RWPE1 (cell line): ENCODE data around the gene NSMCE4A.
"Not testable (repeated sequence)": the region's sequence is repeated elsewhere in the genome, so short reads cannot be mapped to it uniquely, and the experiment has no call there.

ENCODE experiments used
- CTCF ChIA-PET: fragments of 350-600 bp; sonication (Branson Sonifier 250); formaldehyde crosslinking; extraction: SDS; loops from one replicate; lab custom pipeline; 2021; lab: Yijun Ruan, JAX
- POLR2A ChIA-PET: fragments of 400-600 bp; formaldehyde crosslinking; extraction: SDS; loops from one replicate; lab custom pipeline; 2020; ENCODE audit warnings: antibody characterized with exemption; ENCODE audit not compliant: low non-redundant PET; lab: Yijun Ruan, JAX
- DNase-seq: peaks from one replicate; pipeline ENCODE4 v3.0.0; 2012; ENCODE audit warnings: low spot score
- H3K27ac ChIP-seq: fragments of 450-650 bp; 2 replicates; pipeline ENCODE4 v1.5.1; 2017
- TF ChIP-seq, protein P1 (sequence below): fragments of 450-650 bp; conservative IDR thresholded peaks from 2 replicates; pipeline ENCODE4 v1.5.1; 2017; ENCODE audit warnings: low read depth, mild to moderate bottlenecking

Gene NSMCE4A

DNA sequence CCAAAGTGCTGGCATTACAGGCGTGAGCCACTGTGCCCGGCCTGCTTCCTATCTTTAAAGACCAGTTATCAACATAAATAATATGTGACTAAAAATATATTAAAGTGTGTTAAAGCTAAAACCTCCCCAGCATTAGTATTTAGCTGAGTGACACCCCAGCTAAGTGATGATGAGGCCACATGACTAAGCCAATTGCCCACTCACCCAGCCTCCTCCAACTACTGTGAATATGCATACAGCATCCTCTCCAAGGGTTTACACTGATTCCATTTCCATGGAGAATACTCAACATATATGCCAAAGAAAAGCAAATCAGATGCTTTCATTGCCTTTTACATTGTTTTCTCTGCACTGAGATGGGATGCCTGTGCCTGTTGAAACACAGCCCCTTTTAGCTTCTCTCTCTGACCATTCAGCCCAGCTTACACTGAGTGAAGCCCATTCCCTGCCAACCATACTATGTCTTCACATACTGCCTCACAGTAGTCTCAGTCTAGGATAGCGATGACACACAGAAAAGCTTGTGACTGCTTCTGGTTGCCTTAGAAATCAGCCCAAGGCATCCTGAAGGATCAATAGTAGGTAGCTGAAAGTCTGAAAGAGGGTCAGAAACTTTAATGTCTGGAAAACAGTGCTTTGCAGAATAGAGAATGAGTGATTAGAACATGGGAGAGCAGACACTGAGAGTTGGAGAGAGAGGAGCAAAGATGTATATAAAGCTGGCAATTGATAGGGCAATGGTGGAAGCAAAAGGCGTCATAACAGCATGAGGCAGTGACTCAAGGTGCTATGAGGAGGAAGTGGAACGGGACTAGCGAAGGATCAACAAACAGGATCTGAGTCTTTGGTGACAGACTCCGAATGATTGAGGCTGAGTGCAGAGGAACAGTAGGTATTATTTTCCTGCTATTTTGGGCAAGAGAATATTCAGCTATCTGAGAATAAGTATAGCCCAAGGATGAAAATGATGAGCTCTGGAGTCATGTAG lies 27.4 kb downstream of the NSMCE4A start:
- DNase-seq, result no peak
- no peak overlapping the region for H3K27ac ChIP-seq
- ChIA-PET POLR2A (interaction anchor here (0.6 kb wide), 1 partner anchor 16 kb away, joined by 3 read pairs; no protein-coding TSS in a partner anchor), CTCF (no interaction called here)
- TF ChIP-seq, protein P1, sequence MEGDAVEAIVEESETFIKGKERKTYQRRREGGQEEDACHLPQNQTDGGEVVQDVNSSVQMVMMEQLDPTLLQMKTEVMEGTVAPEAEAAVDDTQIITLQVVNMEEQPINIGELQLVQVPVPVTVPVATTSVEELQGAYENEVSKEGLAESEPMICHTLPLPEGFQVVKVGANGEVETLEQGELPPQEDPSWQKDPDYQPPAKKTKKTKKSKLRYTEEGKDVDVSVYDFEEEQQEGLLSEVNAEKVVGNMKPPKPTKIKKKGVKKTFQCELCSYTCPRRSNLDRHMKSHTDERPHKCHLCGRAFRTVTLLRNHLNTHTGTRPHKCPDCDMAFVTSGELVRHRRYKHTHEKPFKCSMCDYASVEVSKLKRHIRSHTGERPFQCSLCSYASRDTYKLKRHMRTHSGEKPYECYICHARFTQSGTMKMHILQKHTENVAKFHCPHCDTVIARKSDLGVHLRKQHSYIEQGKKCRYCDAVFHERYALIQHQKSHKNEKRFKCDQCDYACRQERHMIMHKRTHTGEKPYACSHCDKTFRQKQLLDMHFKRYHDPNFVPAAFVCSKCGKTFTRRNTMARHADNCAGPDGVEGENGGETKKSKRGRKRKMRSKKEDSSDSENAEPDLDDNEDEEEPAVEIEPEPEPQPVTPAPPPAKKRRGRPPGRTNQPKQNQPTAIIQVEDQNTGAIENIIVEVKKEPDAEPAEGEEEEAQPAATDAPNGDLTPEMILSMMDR, result no peak

DNA sequence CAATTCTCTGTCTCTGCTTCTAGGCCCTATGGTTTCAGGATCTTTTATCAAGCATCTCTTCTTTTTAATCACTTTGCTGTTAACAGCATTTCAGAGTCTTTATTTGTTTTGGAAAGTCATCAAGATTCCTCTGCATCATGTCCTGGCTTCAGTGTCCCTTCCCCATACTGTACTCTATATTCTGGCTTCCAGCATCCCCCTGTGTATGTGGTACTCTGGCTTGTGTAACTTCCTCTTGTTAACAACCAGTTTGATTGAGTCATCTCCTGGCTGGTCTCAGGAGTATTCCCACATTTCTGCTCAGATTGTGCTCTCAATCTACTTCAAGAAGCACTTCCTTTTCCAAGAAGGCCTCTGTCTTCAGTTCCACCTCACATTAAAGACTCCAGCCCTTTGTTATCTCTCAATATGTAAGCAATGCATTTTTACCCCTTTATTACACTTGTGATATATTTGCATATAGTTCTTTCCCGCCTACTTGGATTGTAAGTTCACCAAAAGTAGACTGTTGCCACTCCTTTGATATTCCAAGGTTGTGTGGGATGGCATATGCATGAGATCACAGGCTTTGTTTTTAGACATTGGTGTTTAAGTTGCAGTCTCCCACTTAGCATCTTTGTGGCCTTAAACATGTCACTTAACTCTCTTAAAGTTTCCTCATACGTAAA lies 32.1 kb downstream of the NSMCE4A start:
- CTCF ChIA-PET, result no interaction called here
- DNase-seq, result peak; percentile 59
- H3K27ac ChIP-seq, result no peak overlapping the region
- TF ChIP-seq, protein P1, result no peak
- POLR2A ChIA-PET, result no interaction called here

DNA sequence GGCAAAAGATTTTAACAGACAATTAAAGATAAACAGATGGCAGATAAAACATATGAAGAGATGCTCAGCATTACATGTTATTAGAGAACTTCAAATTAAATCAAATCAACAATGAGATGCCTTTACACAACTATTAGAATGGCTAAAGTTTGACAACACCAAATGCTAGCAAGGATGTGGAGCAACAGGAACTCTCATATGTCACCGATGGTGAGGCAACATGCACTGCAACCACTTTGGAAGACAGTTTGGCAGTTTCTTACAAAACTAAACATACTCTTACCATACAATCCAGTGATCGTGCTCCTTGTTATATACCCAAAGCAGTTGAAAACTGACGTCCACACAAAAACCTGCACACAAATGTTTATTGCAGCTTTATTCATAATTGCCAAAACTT lies 33.5 kb downstream of the NSMCE4A start:
- H3K27ac ChIP-seq, result no peak overlapping the region
- POLR2A ChIA-PET, result no interaction called here
- TF ChIP-seq, protein P1, result no peak
- DNase-seq, result no peak
- CTCF ChIA-PET, result no interaction called here

DNA sequence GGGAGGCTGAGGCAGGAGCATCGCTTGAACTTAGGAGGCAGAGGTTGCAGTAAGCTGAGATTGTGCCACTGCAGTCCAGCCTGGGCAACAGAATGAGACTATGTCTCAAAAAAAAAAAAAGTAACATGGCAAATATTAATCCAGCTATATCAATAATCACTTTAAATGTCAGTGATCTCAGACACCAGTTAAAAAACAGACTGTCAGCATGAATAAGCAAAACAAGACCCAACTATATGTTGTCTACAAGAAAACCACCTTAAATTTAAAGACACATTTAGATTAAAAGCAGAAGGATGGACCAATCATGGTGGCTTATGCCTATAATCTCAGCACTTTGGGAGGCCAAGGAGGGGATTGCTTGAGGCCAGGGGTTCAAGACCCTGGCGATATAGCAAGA lies 38.7 kb downstream of the NSMCE4A start:
- ChIA-PET CTCF (interaction anchor here (0.6 to 0.7 kb wide), 2 partner anchors 28 to 116 kb away, joined by 3 to 4 read pairs; no protein-coding TSS in a partner anchor), POLR2A (no interaction called here)
- no peak overlapping the region for H3K27ac ChIP-seq
- TF ChIP-seq, protein P1, result no peak
- no peak for DNase-seq

DNA sequence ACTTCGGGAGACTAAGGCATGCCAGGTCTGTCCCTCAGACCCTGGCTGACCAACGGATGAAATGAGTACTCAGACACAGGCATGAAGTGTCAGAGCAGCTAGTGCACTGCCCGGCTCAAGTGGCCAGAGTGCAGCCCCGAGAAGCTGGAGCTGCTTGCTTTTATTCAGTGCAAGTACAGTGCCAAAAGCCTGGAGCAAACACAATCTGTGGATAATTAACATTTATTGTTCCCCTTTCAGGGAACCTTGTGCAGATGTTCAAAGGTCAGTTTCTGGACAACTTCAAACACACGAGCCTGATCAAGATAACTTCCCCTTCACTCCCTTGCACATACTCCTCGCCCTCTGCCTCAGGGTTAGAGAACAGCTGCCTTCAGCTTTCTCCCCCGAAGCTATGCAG lies 39.3 kb downstream of the NSMCE4A start:
- DNase-seq, result no peak
- TF ChIP-seq, protein P1, result no peak
- ChIA-PET POLR2A (no interaction called here), CTCF (interaction anchor here (0.7 kb wide), 1 partner anchor 116 kb away, joined by 4 read pairs; no protein-coding TSS in a partner anchor)
- H3K27ac ChIP-seq, result no peak overlapping the region

DNA sequence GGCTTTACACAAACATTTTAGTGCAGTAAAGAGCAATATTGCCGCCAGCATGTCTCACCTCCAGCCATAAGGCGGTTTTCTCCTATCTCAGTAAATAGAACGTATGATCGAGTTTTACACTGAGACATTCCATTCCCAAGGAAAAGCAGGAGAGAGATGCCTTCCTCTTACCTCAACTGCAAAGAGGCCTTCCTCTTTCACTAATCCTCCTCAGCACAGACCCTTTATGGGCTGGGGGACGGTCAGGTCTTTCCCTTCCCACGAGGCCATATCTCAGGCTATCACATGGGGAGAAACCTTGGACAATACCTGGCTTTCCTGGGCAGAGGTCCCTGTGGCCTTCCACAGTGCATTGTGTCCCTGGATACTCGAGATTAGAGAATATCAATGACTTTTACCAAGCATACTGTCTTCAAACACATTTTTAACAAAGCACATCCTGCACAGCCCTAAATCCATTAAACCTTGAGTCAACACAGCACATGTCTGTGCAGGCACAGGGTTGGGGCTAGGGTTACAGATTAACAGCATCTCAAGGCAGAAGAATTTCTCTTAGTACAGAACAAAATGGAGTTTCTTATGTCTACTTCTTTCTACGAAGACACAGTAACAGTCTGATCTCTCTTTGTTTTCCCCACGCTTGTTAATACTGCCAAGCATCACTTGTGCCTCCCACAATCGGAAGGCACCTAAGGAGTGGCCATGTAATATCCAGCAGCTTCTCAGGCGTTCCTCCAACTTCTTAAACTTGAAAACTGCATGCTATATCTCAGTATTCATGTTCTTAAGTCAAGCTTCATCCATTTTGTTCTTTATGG lies 44.5 kb downstream of the NSMCE4A start:
- POLR2A ChIA-PET, result interaction anchor here (0.5 kb wide), 1 partner anchor 40 kb away, joined by 4 read pairs; no protein-coding TSS in a partner anchor
- CTCF ChIA-PET, DNase-seq: not testable (repeated sequence)
- peak overlapping the region; percentile 97 for H3K27ac ChIP-seq

DNA sequence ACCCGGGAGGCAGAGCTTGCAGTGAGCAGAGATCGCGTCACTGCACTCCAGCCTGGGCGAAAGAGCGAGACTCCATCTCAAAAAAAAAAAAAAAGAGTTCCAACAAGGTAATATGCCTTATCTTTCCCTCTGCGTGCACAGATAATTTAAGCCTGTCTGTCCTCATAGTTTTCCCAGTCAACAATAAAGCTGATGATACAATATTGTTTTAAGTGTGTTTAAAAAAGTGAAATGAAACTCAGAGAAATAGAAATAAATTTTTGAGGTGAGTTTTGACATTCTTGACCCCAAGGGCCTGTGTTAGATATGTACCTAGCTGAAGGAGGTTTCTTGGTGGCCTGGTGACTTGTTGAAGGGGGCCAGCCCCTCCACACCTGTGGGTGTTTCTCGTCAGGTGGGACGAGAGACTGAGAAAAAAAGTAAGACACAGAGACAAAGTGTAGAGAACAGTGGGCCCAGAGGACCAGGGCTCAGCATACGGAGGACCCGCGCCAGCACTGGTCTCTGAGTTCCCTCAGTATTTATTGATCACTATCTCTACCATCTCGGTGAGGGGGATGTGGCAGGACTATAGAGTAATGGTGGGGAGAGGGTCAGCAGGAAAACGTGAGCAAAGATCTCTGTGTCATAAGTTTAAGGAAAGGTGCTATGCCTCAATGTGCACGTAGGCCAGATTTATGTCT lies 45.3 kb downstream of the NSMCE4A start:
- CTCF ChIA-PET, result not testable (repeated sequence)
- POLR2A ChIA-PET, result interaction anchor here (0.5 kb wide), 1 partner anchor 41 kb away, joined by 4 read pairs; no protein-coding TSS in a partner anchor

More for the DNA sequence above, 45.3 kb downstream of the NSMCE4A start:
- H3K27ac ChIP-seq, result peak overlapping the region; percentile 97
- not testable (repeated sequence) for DNase-seq
